Keratinocyte (primary cell): ENCODE data around the gene ERC2.

Experiments used
- EZH2 ChIP-seq: IDR thresholded peaks from one replicate; pipeline ENCODE4 v1.6.1; 2012; ENCODE audit warnings: inconsistent platforms, mild to moderate bottlenecking, low read length, moderate library complexity
- TF ChIP-seq, protein P1 (sequence below), 3 experiments: IDR thresholded peaks in 1 of 3; conservative IDR thresholded peaks in 1 of 3; optimal IDR thresholded peaks in 1 of 3; 2 replicates in 2 of 3; 3 replicates in 1 of 3; pipeline versions ENCODE3 to v1.5.1; 2011; ENCODE audit warnings: low read length in 3 of 3, mild to moderate bottlenecking in 3 of 3, moderate library complexity in 2 of 3, control low read depth in 1 of 3, inconsistent platforms in 1 of 3; ENCODE audit not compliant: insufficient read depth in 2 of 3; ENCODE audit errors: extremely low read depth in 1 of 3

GRCh38 chr3:55750525-55750924, 717.7 kb downstream of the ERC2 start:
- TF ChIP-seq, protein P1, sequence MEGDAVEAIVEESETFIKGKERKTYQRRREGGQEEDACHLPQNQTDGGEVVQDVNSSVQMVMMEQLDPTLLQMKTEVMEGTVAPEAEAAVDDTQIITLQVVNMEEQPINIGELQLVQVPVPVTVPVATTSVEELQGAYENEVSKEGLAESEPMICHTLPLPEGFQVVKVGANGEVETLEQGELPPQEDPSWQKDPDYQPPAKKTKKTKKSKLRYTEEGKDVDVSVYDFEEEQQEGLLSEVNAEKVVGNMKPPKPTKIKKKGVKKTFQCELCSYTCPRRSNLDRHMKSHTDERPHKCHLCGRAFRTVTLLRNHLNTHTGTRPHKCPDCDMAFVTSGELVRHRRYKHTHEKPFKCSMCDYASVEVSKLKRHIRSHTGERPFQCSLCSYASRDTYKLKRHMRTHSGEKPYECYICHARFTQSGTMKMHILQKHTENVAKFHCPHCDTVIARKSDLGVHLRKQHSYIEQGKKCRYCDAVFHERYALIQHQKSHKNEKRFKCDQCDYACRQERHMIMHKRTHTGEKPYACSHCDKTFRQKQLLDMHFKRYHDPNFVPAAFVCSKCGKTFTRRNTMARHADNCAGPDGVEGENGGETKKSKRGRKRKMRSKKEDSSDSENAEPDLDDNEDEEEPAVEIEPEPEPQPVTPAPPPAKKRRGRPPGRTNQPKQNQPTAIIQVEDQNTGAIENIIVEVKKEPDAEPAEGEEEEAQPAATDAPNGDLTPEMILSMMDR (optimal IDR thresholded peaks at IDR 0.05 in 1 of 3, IDR thresholded peaks at IDR 0.05 in 1 of 3, conservative IDR thresholded peaks at IDR 0.05 in 1 of 3; ENCODE audit: extremely low read depth in 1 of 3, insufficient read depth in 2 of 3, low read length in 3 of 3): no peak
- no peak for TF ChIP-seq EZH2
